HG03060 (cell line): Measurements from ENCODE around the gene KLHL42.
"Not testable (repeated sequence)": the region's sequence is repeated elsewhere in the genome, so short reads cannot be mapped to it uniquely, and the experiment has no call there.

Experiments used
- ATAC-seq: cut with Tn5 transposase; IDR thresholded peaks from one replicate; pipeline ENCODE4 v1.9.1; 2021; ENCODE audit warnings: low read depth, moderate number of reproducible peaks; ENCODE audit not compliant: unreplicated experiment

KLHL42 gene

DNA sequence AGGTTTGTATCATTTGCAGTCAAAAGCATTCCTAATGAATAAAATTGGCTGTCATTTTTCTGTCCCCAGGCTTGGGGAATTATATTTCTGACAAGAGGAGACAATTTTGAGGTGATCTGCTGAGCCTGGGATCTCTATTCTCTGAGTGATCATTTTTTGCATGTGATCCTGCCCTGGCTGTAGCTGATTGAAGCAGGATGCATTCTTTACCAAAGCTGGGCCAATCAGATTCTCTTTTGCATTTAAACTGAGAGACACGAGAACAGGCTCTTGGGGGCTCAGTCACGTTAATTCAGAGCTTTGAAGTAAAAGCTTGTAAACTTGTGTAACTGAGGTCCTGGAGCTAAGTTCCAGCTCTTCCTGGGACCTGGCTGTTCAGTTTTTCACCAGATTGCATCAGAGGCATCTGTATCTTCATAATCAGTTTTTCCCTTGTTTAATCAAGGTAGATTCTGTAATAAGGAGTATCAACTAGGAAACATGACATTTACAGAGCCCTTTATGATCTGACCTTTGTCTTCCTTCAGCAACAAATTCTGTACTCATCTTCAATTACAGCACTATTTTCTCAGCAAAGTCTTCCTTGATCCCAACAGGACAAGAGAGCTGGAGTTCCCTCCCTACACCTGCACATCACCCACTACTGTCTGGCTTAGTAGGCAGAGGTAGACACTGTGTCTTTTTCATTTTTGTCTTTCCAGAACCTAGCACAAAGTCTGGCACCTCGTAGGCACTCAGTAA, 35.0 kb downstream of the KLHL42 start:
- ATAC-seq = no peak

- no peak for ATAC-seq
These were observed 37.7 kb downstream of the KLHL42 start for GRCh38 chr12:27817766-27818165.

GRCh38 chr12:27818401-27818918, 38.4 kb downstream of the KLHL42 start:
- no peak for ATAC-seq

DNA sequence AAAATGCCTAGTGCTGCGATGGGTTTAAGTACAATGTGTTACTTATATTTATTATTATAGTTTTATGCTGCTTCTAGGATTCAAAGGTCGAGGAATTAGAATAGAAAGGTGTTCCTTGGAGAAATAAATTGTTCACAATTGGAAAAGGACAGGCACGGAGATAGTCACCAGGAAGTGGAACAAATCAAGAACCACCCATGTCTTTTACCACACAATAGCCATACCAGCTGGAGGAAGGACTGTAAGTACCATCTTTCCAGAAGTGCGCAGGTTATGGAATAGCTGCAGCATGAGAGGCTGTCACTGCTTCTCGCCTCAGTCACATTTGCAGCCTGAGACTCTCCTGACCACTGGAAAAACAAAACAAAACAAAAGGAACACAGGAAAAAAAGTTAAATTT, 40.5 kb downstream of the KLHL42 start:
- ATAC-seq = no peak

- no peak for ATAC-seq
These were observed 41.4 kb downstream of the KLHL42 start for GRCh38 chr12:27821259-27821973.

GRCh38 chr12:27822076-27822712, 42.2 kb downstream of the KLHL42 start:
- ATAC-seq = peak; percentile 68

GRCh38 chr12:27823038-27823437, 43.0 kb downstream of the KLHL42 start:
- no peak for ATAC-seq

GRCh38 chr12:27824126-27824842, 44.3 kb downstream of the KLHL42 start:
- ATAC-seq = peak; percentile 37

GRCh38 chr12:27826076-27826475, 46.0 kb downstream of the KLHL42 start:
- no peak for ATAC-seq

- no peak for ATAC-seq
These were observed 48.2 kb downstream of the KLHL42 start for GRCh38 chr12:27828196-27828595.

GRCh38 chr12:27838543-27839185, 58.6 kb downstream of the KLHL42 start:
- ATAC-seq = no peak

DNA sequence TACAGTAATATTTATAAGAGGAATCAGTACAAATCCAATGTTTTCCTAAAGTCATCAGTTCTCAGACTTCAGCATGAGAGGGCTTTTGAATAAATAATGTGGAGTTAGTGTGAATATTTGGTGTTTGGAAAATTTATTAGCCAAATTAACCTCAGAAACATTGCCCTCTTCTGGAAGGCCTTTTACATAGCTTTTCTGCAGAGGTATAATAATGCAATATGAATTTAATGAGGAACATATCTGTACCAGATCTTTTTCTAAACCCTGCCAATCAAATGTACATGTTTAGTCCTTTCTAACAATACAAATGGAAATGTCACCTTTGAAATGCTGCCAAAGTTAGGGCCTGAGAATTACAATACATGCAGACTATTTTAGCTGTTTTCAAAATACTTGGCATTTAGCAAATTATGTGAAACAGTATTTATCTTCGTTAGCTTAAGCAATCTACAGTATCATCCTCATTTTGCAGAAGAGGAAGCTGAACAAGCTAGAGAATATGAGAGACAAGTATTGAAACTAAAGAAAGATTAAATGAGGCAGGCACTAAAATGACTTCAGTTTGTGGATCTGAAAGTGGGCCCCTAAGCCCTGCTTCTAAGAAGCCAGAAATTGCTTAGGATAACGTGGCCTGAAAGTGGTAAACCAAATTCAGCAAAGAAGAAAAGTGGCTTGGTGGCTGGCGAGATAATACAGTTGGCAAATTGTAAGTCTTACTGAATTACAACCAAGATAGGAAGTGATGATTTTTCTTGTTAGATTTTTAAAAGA, 60.4 kb downstream of the KLHL42 start:
- no peak for ATAC-seq

DNA sequence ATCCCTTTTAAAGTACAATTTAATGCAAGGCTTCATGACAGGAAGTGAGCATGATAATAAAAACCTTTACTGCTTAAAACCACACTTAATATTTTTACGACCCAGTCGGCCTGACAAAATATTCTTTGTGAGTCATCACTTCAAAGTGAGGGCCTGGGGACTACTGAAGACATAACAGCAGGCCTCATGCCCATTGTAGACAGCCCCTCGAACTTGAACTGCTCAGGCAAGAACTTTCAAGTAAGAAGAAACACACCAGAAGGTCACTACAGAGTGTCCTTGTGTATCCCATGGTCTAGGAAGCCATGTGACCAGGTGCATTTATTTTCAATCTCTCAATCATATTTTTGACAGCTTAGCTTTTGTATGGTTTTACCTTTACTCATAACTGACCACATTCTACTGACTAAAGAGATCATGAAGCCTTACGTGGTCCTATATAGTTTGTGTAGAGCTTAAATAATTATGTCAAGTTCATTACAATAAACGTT, 61.4 kb downstream of the KLHL42 start:
- ATAC-seq = no peak

DNA sequence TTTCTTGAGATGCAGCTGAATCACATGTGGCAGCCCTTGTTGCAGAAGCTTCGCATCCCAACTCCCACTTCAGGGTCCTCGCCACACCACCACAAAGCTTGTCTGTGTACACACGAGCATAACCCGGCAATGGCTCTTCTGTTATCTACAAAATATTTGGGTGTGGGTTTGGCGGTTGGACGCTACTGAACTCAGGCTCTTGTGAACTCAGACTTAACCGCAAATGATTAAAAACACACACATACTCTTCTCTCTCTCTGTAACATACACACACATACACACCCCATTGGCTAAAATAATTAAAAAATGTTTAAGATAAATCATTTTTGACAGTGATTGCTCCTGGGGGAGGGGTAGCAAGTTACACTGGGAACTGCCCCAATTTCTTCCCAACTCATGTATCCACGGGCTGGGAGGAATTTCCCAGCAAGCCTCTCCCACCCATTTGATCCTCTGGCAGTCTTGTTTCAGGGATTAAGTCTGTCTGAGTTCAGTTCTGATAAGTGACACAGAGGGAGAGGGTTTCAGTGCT, 63.7 kb downstream of the KLHL42 start:
- no peak for ATAC-seq

- no peak for ATAC-seq
These were observed 64.5 kb downstream of the KLHL42 start for GRCh38 chr12:27844366-27845090.

- ATAC-seq = no peak
These were observed 65.2 kb downstream of the KLHL42 start for GRCh38 chr12:27845187-27845586.

DNA sequence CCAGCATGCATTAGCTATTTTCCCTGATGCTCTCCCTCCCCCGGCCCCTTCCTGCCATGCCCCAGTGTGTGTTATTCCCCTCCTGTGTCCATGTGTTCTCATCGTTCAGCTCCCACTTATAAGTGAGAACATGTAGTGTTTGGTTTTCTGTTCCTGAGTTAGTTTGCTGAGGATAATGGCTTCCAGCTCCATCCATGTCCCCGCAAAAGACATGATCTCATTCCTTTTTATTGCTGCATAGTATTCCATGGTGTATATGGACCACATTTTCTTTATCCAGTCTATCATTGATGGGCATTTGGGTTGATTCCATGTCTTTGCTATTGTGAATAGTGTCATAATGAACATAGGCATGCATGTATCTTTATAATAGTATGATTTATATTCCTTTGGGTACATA, 65.7 kb downstream of the KLHL42 start:
- ATAC-seq = not testable (repeated sequence)

GRCh38 chr12:27847293-27847692, 67.3 kb downstream of the KLHL42 start:
- not testable (repeated sequence) for ATAC-seq
